Body of pancreas (tissue), 4 donors: ENCODE results near the gene NCOA3. TPM values are rescaled to one million over a fixed set of nuclear protein-coding genes. Genes with fewer than 3 reads are reported as not detected.

Source experiments
- ATAC-seq: fragments of 150-250 bp; one replicate; pipeline ENCODE4 v1.9.1; 2016
- DNase-seq, 4 donors: peaks; one replicate each; pipeline ENCODE4 v3.0.0-alpha.2; 2019
- H3K27ac ChIP-seq, 4 donors: fragments of 200-600 bp; sonication (generic); 1 replicate in 3 of 4; 2 replicates in 1 of 4; pipeline versions ENCODE4 v1.5.1 to v1.6.1; 2016 to 2019; ENCODE audit warnings: mild to moderate bottlenecking in 1 of 4, mixed read lengths in 1 of 4, moderate library complexity in 1 of 4
- H3K27me3 ChIP-seq, 2 donors: fragments of 200-600 bp; sonication (generic); one replicate each; pipeline ENCODE4 v1.6.0; 2016; ENCODE audit warnings: mild to moderate bottlenecking in 1 of 2
- H3K36me3 ChIP-seq, 2 donors: fragments of 200-600 bp; sonication (generic); replicated peaks in 1 of 2; 2 replicates each; pipeline ENCODE4 v1.5.1; 2016; ENCODE audit warnings: low read depth in 2 of 2; ENCODE audit not compliant: insufficient read depth in 1 of 2
- H3K4me1 ChIP-seq: fragments of 200-600 bp; sonication (generic); one replicate; pipeline ENCODE4 v1.6.0; 2016
- H3K4me3 ChIP-seq, 2 donors: fragments of 200-600 bp; sonication (generic); 1 replicate in 1 of 2; 2 replicates in 1 of 2; pipeline ENCODE4 v1.5.1; 2016 to 2019
- H3K9me3 ChIP-seq, 3 donors: fragments of 200-600 bp; sonication (generic); 1 replicate in 2 of 3; 2 replicates in 1 of 3; pipeline ENCODE4 v1.5.1; 2016
- POLR2A ChIP-seq, 3 donors: fragments of 450-650 bp; IDR thresholded peaks; one replicate each; pipeline ENCODE4 v1.6.1; 2016; ENCODE audit warnings: antibody characterized with exemption in 3 of 3, mild to moderate bottlenecking in 2 of 3
- WGBS, 2 donors: methylation state at CpG; one replicate each; pipeline ENCODE4 v1.1.5; 2017; 5-methylcytosine and 5-hydroxymethylcytosine counted together
- intact Hi-C: fragments of 100-400 bp; cut with DNase I; formaldehyde crosslinking; loops from one replicate; pipeline ENCODE4 v1.15.1; 2023
- total RNA-seq, 2 donors: library from RNA; depleted of rRNA; stranded (reverse); fragments of >200 nt; gene quantifications; one replicate each; pipeline ENCODE4 v1.1.0, GENCODE V29; 2016
- TF ChIP-seq, protein P1 (sequence below), 7 experiments: fragments of 450-650 bp in 4 of 7; fragments of 200-600 bp in 3 of 7; sonication (generic) in 3 of 7; IDR thresholded peaks; one replicate each; pipeline ENCODE4 v1.5.1; 2016 to 2019; ENCODE audit warnings: antibody characterized with exemption in 7 of 7

NCOA3 gene
- total RNA-seq, 2 donors from 2014 or later: 14.8 to 17.1 TPM

DNA sequence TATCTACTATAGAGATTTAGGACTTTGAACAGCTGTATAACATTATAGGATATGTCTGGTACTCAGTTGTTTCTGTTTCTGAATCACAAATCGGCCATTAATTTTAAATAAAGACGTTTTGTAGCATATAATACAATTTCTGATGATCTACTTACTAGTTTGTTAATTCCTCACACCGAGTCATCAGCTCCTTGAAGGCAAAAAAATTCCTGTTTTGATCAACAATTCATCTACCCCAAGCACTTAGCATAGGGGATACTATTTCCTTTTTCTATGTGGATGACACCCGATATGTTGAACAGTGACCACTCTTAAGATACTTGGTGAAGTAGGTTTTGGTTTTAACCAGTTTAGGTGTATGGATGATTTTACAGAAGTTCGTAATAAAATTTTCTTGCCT is 107.3 kb downstream of the NCOA3 start:
- no peaks in the 10 kb centered on the region for H3K36me3 ChIP-seq
- TF ChIP-seq POLR2A (IDR thresholded peaks at IDR 0.05): no peak
- TF ChIP-seq, protein P1, sequence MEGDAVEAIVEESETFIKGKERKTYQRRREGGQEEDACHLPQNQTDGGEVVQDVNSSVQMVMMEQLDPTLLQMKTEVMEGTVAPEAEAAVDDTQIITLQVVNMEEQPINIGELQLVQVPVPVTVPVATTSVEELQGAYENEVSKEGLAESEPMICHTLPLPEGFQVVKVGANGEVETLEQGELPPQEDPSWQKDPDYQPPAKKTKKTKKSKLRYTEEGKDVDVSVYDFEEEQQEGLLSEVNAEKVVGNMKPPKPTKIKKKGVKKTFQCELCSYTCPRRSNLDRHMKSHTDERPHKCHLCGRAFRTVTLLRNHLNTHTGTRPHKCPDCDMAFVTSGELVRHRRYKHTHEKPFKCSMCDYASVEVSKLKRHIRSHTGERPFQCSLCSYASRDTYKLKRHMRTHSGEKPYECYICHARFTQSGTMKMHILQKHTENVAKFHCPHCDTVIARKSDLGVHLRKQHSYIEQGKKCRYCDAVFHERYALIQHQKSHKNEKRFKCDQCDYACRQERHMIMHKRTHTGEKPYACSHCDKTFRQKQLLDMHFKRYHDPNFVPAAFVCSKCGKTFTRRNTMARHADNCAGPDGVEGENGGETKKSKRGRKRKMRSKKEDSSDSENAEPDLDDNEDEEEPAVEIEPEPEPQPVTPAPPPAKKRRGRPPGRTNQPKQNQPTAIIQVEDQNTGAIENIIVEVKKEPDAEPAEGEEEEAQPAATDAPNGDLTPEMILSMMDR (IDR thresholded peaks at IDR 0.05): no peak
- intact Hi-C loops: no loop called here
- H3K27me3 ChIP-seq: no peaks in the 10 kb centered on the region
- no peak for ATAC-seq
- H3K4me1 ChIP-seq: peaks cover 4% of the 10 kb centered on the region
- H3K27ac ChIP-seq: no peak overlapping the region
- WGBS, 2 donors: 91% methylated on average over 5 of the region's 5 CpGs
- DNase-seq: no peak
- no peak overlapping the region for H3K4me3 ChIP-seq
- H3K9me3 ChIP-seq: no peaks in the 10 kb centered on the region

DNA sequence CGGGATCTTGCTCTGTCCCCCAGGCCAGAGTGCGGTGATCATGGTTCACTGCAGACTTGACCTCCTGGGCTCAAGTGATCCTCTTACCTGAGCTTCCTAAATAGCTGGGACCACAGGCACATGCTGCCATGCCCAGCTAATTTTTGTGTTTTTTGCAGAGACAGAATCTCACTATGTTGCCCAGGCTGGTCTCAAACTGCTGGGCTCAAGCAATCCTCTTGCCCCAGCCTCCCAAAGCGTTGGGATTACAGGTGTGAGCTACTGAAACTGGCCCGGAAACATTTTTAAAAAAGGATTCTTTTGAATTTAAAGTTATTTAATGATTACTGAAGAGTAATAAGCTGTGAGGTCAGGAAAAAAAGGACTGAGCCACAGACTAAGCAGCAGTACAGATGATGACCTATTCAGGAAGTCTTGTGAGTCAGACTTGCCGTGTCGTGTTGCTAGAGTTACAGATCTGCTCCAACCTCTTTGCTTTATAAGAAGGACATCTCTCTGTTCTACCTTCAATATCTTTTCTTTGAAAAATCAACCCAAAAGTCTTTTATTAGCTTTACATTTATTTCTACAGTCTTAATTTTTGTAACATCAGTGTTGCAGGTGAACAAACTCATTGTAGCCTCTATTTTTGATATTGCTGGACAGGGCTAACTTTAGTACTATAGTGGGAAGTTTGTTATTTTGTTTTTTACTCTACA is 108.7 kb downstream of the NCOA3 start:
- Histone ChIP-seq H3K4me3 (no peak overlapping the region), H3K36me3 (no peaks in the 10 kb centered on the region), H3K27me3 (no peaks in the 10 kb centered on the region), H3K4me1 (peaks cover 4% of the 10 kb centered on the region), H3K27ac (no peak overlapping the region), H3K9me3 (no peaks in the 10 kb centered on the region)
- no peak for TF ChIP-seq POLR2A (IDR thresholded peaks at IDR 0.05)
- TF ChIP-seq, protein P1 (IDR thresholded peaks at IDR 0.05): no peak
- DNase-seq: peak in 3 of 4 donors; percentile 17 to 54 (median 28)
- no peak for ATAC-seq
- intact Hi-C loops: no loop called here
- 86 to 89% methylated on average over 6 of the region's 6 CpGs for WGBS, 2 donors

DNA sequence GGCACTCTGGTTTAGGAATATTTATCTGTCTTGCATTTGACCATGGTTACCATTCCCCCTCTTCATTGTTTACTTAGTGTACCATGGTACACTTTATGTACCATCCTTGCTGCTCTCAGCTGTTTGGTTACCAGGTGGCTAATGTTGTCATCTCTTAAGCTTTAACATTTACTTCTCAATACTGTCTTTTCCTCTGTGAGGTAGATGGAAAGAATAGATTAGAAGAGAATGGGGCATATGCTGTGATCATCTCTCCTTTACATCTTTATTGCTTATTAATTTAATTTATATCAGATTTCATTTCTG is 109.2 kb downstream of the NCOA3 start:
- ATAC-seq: no peak
- H3K27me3 ChIP-seq: no peaks in the 10 kb centered on the region
- no peaks in the 10 kb centered on the region for H3K9me3 ChIP-seq
- intact Hi-C loops: no loop called here
- TF ChIP-seq, protein P1 (IDR thresholded peaks at IDR 0.05): no peak
- TF ChIP-seq POLR2A (IDR thresholded peaks at IDR 0.05): no peak
- no peaks in the 10 kb centered on the region for H3K4me1 ChIP-seq
- no peak for DNase-seq
- no peak overlapping the region for H3K27ac ChIP-seq
- H3K36me3 ChIP-seq: no peaks in the 10 kb centered on the region
- H3K4me3 ChIP-seq: no peak overlapping the region

DNA sequence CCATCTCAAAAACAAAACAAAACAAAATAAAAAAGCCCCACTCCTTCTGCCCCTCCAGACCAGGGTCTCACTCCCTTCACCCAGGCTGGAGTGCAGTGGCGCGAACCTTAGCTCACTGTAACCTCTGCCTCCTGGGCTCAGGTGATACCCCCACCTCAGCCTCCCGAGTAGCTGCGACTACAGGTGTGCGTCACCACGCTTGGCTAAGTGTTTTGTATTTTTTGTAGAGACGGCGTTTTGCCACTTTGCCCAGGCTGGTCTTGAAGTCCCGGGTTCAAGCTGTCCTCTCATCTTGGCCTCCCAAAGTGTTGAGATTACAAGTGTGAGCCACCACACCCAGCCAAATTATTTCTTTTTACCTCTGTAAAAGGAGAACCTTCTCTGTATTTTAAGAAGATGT is 110.1 kb downstream of the NCOA3 start:
- ATAC-seq: no peak
- DNase-seq: no peak
- WGBS, 2 donors: 94 to 99% methylated on average over 9 of the region's 9 CpGs
- Histone ChIP-seq H3K4me3 (no peak overlapping the region), H3K27me3 (no peaks in the 10 kb centered on the region), H3K4me1 (no peaks in the 10 kb centered on the region), H3K27ac (no peak overlapping the region), H3K36me3 (no peaks in the 10 kb centered on the region), H3K9me3 (no peaks in the 10 kb centered on the region)
- TF ChIP-seq, protein P1 (IDR thresholded peaks at IDR 0.05): no peak
- TF ChIP-seq POLR2A (IDR thresholded peaks at IDR 0.05): no peak
- intact Hi-C loops: no loop called here

DNA sequence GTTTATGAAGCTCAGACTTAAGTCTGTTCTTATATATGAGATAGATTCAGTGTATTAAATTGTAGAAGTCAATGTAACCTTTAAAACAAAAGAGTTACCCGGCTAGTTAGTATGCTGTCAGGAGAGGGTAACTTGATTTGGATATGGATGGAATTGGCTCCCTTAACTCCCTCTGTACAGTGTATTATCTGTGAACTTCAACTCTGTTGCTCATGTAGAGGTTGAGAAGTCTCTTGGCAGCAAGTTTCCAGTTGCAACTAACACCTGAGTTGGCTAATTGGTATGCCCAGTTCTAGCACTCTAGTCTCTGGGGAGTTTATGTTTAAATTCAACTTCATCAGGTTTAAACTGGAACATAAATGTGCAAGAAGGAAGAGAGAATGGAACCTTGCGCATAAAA is 111.0 kb downstream of the NCOA3 start:
- Histone ChIP-seq H3K4me3 (no peak overlapping the region), H3K27me3 (no peaks in the 10 kb centered on the region), H3K36me3 (no peaks in the 10 kb centered on the region), H3K4me1 (no peaks in the 10 kb centered on the region), H3K27ac (no peak overlapping the region), H3K9me3 (no peaks in the 10 kb centered on the region)
- no peak for DNase-seq
- TF ChIP-seq, protein P1 (IDR thresholded peaks at IDR 0.05): no peak
- TF ChIP-seq POLR2A (IDR thresholded peaks at IDR 0.05): no peak
- WGBS, 2 donors: 90% methylated on average over 2 of the region's 2 CpGs
- ATAC-seq: no peak
- intact Hi-C loops: no loop called here
